Measurements from ENCODE around the gene GALNT13.

GALNT13 gene

GRCh38 chr2:154173164-154173563, 301.4 kb downstream of the GALNT13 start:
- H3F3A ChIP-seq (ENCODE audit: insufficient read depth, low read length), result no peaks in the 10 kb centered on the region
- no peaks in the 10 kb centered on the region for H3K9me3 ChIP-seq (replicated peaks; ENCODE audit: insufficient read depth, low read length)
- no peak overlapping the region for H3K9ac ChIP-seq (ENCODE audit: low read length)
- H3K27ac ChIP-seq (ENCODE audit: low read length), result no peak overlapping the region
- no peaks in the 10 kb centered on the region for H3K36me3 ChIP-seq (replicated peaks; ENCODE audit: insufficient read depth, low read length)
- H3K27me3 ChIP-seq (replicated peaks; ENCODE audit: insufficient read depth, low read length), result no peaks in the 10 kb centered on the region
- no peak overlapping the region for H3K4me2 ChIP-seq (ENCODE audit: low read depth, low read length)
- no peaks in the 10 kb centered on the region for H4K20me1 ChIP-seq (ENCODE audit: insufficient read depth, low read length)
- H3K79me2 ChIP-seq (ENCODE audit: low read length), result no peaks in the 10 kb centered on the region
- DNase-seq, result no peak
- no peak overlapping the region for H3K4me3 ChIP-seq (ENCODE audit: low read length)
- no peaks in the 10 kb centered on the region for H3K4me1 ChIP-seq (ENCODE audit: low read length)
- no peaks in the 10 kb centered on the region for H3K9me2 ChIP-seq (replicated peaks; ENCODE audit: insufficient read depth, low read length)
- TF ChIP-seq EZH2phosphoT487 (IDR thresholded peaks at IDR 0.05; ENCODE audit: low read length) (no peak), CTCF (IDR thresholded peaks at IDR 0.05; ENCODE audit: low read length) (no peak), EZH2 (optimal IDR thresholded peaks at IDR 0.05; ENCODE audit: low read depth, low read length) (no peak)
- H2AFZ ChIP-seq (ENCODE audit: low read length), result no peak overlapping the region

- TF ChIP-seq EZH2phosphoT487 (IDR thresholded peaks at IDR 0.05; ENCODE audit: low read length) (no peak), CTCF (IDR thresholded peaks at IDR 0.05; ENCODE audit: low read length) (no peak)
- no peaks in the 10 kb centered on the region for H3K4me1 ChIP-seq (ENCODE audit: low read length)
Observed at GRCh38 chr2:154173919-154174318, 302.2 kb downstream of the GALNT13 start.

GRCh38 chr2:154182008-154182407, 310.3 kb downstream of the GALNT13 start:
- TF ChIP-seq EZH2 (optimal IDR thresholded peaks at IDR 0.05; ENCODE audit: low read depth, low read length), result no peak
- TF ChIP-seq EZH2phosphoT487 (IDR thresholded peaks at IDR 0.05; ENCODE audit: low read length), result no peak
- TF ChIP-seq CTCF (IDR thresholded peaks at IDR 0.05; ENCODE audit: low read length), result no peak
- Histone ChIP-seq H4K20me1 (ENCODE audit: insufficient read depth, low read length) (no peaks in the 10 kb centered on the region), H3K27ac (ENCODE audit: low read length) (no peak overlapping the region), H3K27me3 (replicated peaks; ENCODE audit: insufficient read depth, low read length) (no peaks in the 10 kb centered on the region), H3K36me3 (replicated peaks; ENCODE audit: insufficient read depth, low read length) (no peaks in the 10 kb centered on the region), H3K4me3 (ENCODE audit: low read length) (no peak overlapping the region), H3K4me2 (ENCODE audit: low read depth, low read length) (no peak overlapping the region), H3K79me2 (ENCODE audit: low read length) (no peaks in the 10 kb centered on the region), H3F3A (ENCODE audit: insufficient read depth, low read length) (no peaks in the 10 kb centered on the region), H3K9me2 (replicated peaks; ENCODE audit: insufficient read depth, low read length) (no peaks in the 10 kb centered on the region), H2AFZ (ENCODE audit: low read length) (no peak overlapping the region), H3K9me3 (replicated peaks; ENCODE audit: insufficient read depth, low read length) (no peaks in the 10 kb centered on the region), H3K9ac (ENCODE audit: low read length) (no peak overlapping the region), H3K4me1 (ENCODE audit: low read length) (no peaks in the 10 kb centered on the region)
- no peak for DNase-seq

More at GRCh38 chr2:154173919-154174318, 302.2 kb downstream of the GALNT13 start:
- Histone ChIP-seq H2AFZ (ENCODE audit: low read length) (no peak overlapping the region), H4K20me1 (ENCODE audit: insufficient read depth, low read length) (no peaks in the 10 kb centered on the region), H3K4me3 (ENCODE audit: low read length) (no peak overlapping the region), H3K27ac (ENCODE audit: low read length) (no peak overlapping the region), H3K27me3 (replicated peaks; ENCODE audit: insufficient read depth, low read length) (no peaks in the 10 kb centered on the region), H3K79me2 (ENCODE audit: low read length) (no peaks in the 10 kb centered on the region), H3K9ac (ENCODE audit: low read length) (no peak overlapping the region), H3F3A (ENCODE audit: insufficient read depth, low read length) (no peaks in the 10 kb centered on the region), H3K9me3 (replicated peaks; ENCODE audit: insufficient read depth, low read length) (no peaks in the 10 kb centered on the region), H3K9me2 (replicated peaks; ENCODE audit: insufficient read depth, low read length) (no peaks in the 10 kb centered on the region), H3K4me2 (ENCODE audit: low read depth, low read length) (no peak overlapping the region), H3K36me3 (replicated peaks; ENCODE audit: insufficient read depth, low read length) (no peaks in the 10 kb centered on the region)
- DNase-seq, result no peak

All from MM.1S (cell line).